ENCODE results near the gene ACTR10.

The ACTR10 gene

GRCh38 chr14:58280954-58281787 lies 81.2 kb downstream of the ACTR10 start:
- H3K4me3 ChIP-seq (ENCODE audit: low read depth, low read length): peak overlapping the region; percentile 8; the same call in 1 of the 2 replicates
- peak; percentile 55 for DNase-seq (ENCODE audit: low read depth)
- TF ChIP-seq, protein P1, sequence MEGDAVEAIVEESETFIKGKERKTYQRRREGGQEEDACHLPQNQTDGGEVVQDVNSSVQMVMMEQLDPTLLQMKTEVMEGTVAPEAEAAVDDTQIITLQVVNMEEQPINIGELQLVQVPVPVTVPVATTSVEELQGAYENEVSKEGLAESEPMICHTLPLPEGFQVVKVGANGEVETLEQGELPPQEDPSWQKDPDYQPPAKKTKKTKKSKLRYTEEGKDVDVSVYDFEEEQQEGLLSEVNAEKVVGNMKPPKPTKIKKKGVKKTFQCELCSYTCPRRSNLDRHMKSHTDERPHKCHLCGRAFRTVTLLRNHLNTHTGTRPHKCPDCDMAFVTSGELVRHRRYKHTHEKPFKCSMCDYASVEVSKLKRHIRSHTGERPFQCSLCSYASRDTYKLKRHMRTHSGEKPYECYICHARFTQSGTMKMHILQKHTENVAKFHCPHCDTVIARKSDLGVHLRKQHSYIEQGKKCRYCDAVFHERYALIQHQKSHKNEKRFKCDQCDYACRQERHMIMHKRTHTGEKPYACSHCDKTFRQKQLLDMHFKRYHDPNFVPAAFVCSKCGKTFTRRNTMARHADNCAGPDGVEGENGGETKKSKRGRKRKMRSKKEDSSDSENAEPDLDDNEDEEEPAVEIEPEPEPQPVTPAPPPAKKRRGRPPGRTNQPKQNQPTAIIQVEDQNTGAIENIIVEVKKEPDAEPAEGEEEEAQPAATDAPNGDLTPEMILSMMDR (IDR thresholded peaks at IDR 0.05; ENCODE audit: control insufficient read depth, extremely low read depth, insufficient read depth): no peak

DNA sequence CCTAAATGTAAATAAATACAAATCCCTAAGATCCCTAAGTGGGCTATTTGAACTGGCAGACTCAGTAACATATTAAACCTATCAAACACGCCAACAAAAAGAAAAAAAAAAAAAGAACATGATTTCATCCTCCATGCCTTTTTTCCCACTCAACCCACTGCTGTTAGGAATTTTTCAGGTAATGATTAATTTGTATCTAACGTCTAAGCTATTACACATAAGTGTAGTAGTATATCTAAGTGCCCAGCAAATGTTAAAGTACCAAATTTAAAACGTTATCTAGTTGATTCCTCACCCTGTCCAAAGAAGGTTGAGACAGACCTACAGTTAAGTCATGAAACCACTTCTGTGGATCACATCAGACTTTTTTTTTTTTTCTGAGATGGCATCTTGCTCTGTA lies 82.0 kb downstream of the ACTR10 start:
- TF ChIP-seq, protein P1 (IDR thresholded peaks at IDR 0.05; ENCODE audit: control insufficient read depth, extremely low read depth, insufficient read depth): no peak
- H3K4me3 ChIP-seq (ENCODE audit: low read depth, low read length): no peak overlapping the region
- DNase-seq (ENCODE audit: low read depth): no peak

- DNase-seq (ENCODE audit: low read depth): no peak
- H3K4me3 ChIP-seq (ENCODE audit: low read depth, low read length): no peak overlapping the region
- TF ChIP-seq, protein P1 (IDR thresholded peaks at IDR 0.05; ENCODE audit: control insufficient read depth, extremely low read depth, insufficient read depth): no peak
Measured at GRCh38 chr14:58282925-58283593, 83.1 kb downstream of the ACTR10 start.

- no peak overlapping the region for H3K4me3 ChIP-seq (ENCODE audit: low read depth, low read length)
- TF ChIP-seq, protein P1 (IDR thresholded peaks at IDR 0.05; ENCODE audit: control insufficient read depth, extremely low read depth, insufficient read depth): no peak
- no peak for DNase-seq (ENCODE audit: low read depth)
Measured at GRCh38 chr14:58283730-58284129, 83.8 kb downstream of the ACTR10 start.

GRCh38 chr14:58285132-58285531 lies 85.2 kb downstream of the ACTR10 start:
- no peak overlapping the region for H3K4me3 ChIP-seq (ENCODE audit: low read depth, low read length)
- TF ChIP-seq, protein P1 (IDR thresholded peaks at IDR 0.05; ENCODE audit: control insufficient read depth, extremely low read depth, insufficient read depth): no peak
- DNase-seq (ENCODE audit: low read depth): no peak

Measured in LNCaP clone FGC (cell line).